ENCODE results near the gene PARD3.

GRCh38 chr10:34340934-34341333, 474.2 kb downstream of the PARD3 start:
- TF ChIP-seq CTCF (IDR thresholded peaks at IDR 0.05) (no peak), POLR2AphosphoS5 (IDR thresholded peaks at IDR 0.05) (no peak)
